ENCODE measurements around the gene NR6A1.

Gene NR6A1

GRCh38 chr9:124496463-124496862 lies 274.6 kb downstream of the NR6A1 start:
- no peak for TF ChIP-seq CTCF (IDR thresholded peaks at IDR 0.05; ENCODE audit: extremely low read depth, insufficient read depth, missing control alignments)
- in situ Hi-C loops (cut with MboI; ENCODE audit: low pct_unique_long_range_greater_than_20kb, low sequenced_read_pairs, unreplicated experiment), result no loop called here
- no peak for DNase-seq (ENCODE audit: low spot score)

- DNase-seq (ENCODE audit: low spot score), result no peak
- TF ChIP-seq CTCF (IDR thresholded peaks at IDR 0.05; ENCODE audit: extremely low read depth, insufficient read depth, missing control alignments), result no peak
- in situ Hi-C loops (cut with MboI; ENCODE audit: low pct_unique_long_range_greater_than_20kb, low sequenced_read_pairs, unreplicated experiment), result no loop called here
Measured at GRCh38 chr9:124496075-124496449, 275.0 kb downstream of the NR6A1 start.

DNA sequence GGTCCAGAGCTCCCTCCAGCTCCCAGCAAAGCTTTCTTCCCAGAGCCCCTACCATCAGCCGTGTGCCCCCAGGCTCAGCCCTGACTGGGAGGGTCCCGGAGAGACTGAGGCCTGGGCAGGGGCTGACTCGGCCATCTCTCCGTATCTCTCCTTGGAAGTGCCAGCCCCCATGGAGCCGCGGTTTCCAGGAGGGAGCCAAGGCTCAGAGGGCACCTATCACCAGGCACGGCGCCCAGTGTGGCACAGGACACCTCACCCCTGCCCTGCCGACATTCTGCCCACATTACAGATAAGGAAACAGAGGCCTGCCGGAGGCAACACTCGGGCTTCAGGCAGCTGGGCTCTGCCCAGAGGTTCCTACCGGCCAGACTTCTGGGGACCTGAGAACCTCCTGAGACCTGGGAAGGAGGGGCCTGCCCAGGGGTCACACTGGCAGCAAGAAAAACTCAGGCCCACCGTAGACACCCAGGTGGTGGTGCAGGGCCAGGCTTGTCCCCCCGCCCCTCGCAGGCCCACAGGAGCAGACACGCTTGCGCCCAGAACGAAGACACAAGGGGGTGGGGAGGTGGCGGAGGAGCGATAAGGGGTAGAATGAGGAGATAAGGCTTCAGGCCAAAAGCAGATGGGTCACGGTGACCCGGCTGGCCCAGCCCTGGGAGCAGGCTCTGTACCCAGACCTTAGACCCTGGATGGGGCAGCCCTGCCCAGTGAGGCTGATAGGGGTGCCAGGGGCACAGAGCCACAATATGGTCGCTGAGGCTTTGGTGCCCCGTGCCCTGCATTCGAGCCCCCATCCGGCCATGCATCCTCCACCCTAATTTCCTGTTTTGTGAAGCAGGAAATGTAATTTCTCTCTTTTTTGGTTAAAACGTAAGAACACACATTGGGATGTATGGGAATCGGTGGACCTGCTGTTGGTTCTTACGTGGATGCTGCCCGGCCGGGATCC lies 275.7 kb downstream of the NR6A1 start:
- no peak for DNase-seq (ENCODE audit: low spot score)
- no peak for TF ChIP-seq CTCF (IDR thresholded peaks at IDR 0.05; ENCODE audit: extremely low read depth, insufficient read depth, missing control alignments)
- in situ Hi-C loops (cut with MboI; ENCODE audit: low pct_unique_long_range_greater_than_20kb, low sequenced_read_pairs, unreplicated experiment), result no loop called here

DNA sequence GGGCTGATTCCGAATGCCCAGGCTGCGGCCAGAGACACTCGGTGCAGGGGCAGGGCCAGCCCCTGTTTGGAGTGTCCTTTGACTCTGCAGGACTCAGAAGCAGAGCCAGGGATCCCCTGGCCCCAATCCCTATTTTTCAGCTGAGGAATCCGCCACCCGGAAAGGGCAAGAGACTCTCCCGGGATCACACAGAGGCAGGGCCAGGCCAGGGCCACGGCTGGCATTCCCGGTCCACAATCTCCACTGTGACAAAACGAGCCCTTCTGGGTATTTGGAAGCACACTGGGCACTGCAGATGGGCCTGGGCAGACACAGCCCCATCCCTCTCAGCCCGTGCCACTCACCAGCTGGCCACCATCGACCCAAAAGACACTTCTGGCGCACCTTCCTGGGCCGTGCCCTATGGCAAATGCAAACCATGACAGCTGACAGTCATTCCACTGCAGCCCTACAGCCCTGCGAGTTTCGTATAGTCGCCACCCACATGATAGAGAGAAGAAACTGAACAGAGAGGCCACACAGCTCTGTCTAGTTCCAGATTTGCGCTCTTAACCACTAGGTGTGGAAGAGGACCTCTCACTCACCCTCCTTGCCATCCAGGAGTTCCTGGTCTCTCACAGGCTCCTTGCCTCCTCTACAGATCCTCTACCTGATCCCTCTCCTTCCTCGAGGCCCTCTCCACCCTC lies 277.2 kb downstream of the NR6A1 start:
- no peak for TF ChIP-seq CTCF (IDR thresholded peaks at IDR 0.05; ENCODE audit: extremely low read depth, insufficient read depth, missing control alignments)
- DNase-seq (ENCODE audit: low spot score), result peak; percentile 77
- in situ Hi-C loops (cut with MboI; ENCODE audit: low pct_unique_long_range_greater_than_20kb, low sequenced_read_pairs, unreplicated experiment), result no loop called here

GRCh38 chr9:124493218-124493617 lies 277.9 kb downstream of the NR6A1 start:
- no peak for TF ChIP-seq CTCF (IDR thresholded peaks at IDR 0.05; ENCODE audit: extremely low read depth, insufficient read depth, missing control alignments)
- no peak for DNase-seq (ENCODE audit: low spot score)
- in situ Hi-C loops (cut with MboI; ENCODE audit: low pct_unique_long_range_greater_than_20kb, low sequenced_read_pairs, unreplicated experiment), result no loop called here

DNA sequence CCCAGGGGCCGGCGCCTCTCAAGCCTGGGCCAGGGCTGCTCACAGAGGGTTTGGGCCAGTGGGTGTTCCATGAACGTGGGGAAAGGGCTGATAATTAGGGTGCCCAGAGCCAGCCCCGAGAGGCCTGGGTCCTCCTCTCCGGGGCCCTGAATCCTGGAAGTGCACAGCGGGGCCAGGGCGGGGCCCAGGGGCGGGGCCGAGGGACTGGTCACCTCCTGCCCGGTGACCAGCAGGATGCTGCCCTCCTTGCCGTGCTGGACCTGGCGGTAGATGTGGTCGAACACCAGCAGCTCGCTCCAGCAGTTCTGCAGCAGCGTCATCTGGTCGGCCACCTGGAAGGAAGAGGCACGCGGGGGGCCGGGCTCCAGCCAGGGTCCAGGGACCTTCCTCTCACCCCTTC lies 278.3 kb downstream of the NR6A1 start:
- in situ Hi-C loops (cut with MboI; ENCODE audit: low pct_unique_long_range_greater_than_20kb, low sequenced_read_pairs, unreplicated experiment), result no loop called here
- no peak for TF ChIP-seq CTCF (IDR thresholded peaks at IDR 0.05; ENCODE audit: extremely low read depth, insufficient read depth, missing control alignments)
- no peak for DNase-seq (ENCODE audit: low spot score)

All from GM13977 (cell line).